Fibroblast of mammary gland (primary cell): ENCODE data around the gene KIF3C.
"Not testable (repeated sequence)": the region's sequence is repeated elsewhere in the genome, so short reads cannot be mapped to it uniquely, and the experiment has no call there.

ENCODE experiments used
- DNase-seq: peaks from one replicate; pipeline ENCODE4 v3.0.0-alpha.2; 2010; ENCODE audit warnings: low read depth
- H3K4me3 ChIP-seq: 2 replicates; pipeline ENCODE4 v1.5.1; 2011; ENCODE audit warnings: low read depth, mild to moderate bottlenecking, low read length, moderate library complexity; ENCODE audit not compliant: control insufficient read depth
- TF ChIP-seq, protein P1 (sequence below): conservative IDR thresholded peaks from 2 replicates; pipeline ENCODE4 v1.5.1; 2011; ENCODE audit warnings: low read depth, low read length, inconsistent platforms; ENCODE audit not compliant: control insufficient read depth, insufficient read depth

KIF3C gene

GRCh38 chr2:25903216-25903776 lies 79.0 kb downstream of the KIF3C start:
- no peak overlapping the region for H3K4me3 ChIP-seq
- no peak for DNase-seq
- TF ChIP-seq, protein P1, sequence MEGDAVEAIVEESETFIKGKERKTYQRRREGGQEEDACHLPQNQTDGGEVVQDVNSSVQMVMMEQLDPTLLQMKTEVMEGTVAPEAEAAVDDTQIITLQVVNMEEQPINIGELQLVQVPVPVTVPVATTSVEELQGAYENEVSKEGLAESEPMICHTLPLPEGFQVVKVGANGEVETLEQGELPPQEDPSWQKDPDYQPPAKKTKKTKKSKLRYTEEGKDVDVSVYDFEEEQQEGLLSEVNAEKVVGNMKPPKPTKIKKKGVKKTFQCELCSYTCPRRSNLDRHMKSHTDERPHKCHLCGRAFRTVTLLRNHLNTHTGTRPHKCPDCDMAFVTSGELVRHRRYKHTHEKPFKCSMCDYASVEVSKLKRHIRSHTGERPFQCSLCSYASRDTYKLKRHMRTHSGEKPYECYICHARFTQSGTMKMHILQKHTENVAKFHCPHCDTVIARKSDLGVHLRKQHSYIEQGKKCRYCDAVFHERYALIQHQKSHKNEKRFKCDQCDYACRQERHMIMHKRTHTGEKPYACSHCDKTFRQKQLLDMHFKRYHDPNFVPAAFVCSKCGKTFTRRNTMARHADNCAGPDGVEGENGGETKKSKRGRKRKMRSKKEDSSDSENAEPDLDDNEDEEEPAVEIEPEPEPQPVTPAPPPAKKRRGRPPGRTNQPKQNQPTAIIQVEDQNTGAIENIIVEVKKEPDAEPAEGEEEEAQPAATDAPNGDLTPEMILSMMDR, result no peak

DNA sequence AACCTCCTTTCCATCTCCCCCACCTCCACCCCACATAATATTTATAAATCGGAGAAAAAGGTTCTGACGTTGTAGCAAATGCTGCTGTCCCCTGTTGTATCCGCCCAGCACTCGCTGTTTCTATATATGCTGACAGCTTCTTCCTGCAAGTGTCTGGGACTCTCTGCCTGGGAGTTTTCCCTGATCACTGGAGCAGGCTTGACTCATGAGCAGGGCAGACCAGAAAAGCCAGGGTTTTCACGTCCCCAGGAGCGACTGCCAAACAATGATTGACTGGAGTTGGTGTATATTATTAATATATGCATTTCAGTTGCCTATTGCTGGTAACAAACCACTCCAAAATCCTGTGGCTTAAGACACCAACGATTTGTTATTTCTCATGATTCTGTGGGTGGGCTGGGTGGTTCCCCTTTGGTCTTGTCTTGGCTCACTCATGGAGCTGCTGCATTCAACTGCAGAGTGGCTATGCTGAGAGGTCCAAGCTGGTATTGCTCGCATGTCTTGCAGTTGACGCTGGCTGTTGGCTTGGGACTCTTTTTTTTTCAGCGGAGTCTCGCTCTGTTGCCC lies 82.8 kb downstream of the KIF3C start:
- TF ChIP-seq, protein P1, result no peak
- no peak for DNase-seq
- H3K4me3 ChIP-seq, result no peak overlapping the region

GRCh38 chr2:25897506-25897905 lies 84.8 kb downstream of the KIF3C start:
- TF ChIP-seq, protein P1, result no peak
- DNase-seq, result no peak

GRCh38 chr2:25896308-25896707 lies 86.0 kb downstream of the KIF3C start:
- not testable (repeated sequence) for H3K4me3 ChIP-seq, DNase-seq

More at GRCh38 chr2:25897506-25897905, 84.8 kb downstream of the KIF3C start:
- no peak overlapping the region for H3K4me3 ChIP-seq

- no peak overlapping the region for H3K4me3 ChIP-seq
- DNase-seq, result no peak
- TF ChIP-seq, protein P1, result no peak
Observed at GRCh38 chr2:25895610-25896009, 86.7 kb downstream of the KIF3C start.

GRCh38 chr2:25895018-25895417 lies 87.3 kb downstream of the KIF3C start:
- DNase-seq, result no peak
- TF ChIP-seq, protein P1, result no peak
- H3K4me3 ChIP-seq, result no peak overlapping the region

DNA sequence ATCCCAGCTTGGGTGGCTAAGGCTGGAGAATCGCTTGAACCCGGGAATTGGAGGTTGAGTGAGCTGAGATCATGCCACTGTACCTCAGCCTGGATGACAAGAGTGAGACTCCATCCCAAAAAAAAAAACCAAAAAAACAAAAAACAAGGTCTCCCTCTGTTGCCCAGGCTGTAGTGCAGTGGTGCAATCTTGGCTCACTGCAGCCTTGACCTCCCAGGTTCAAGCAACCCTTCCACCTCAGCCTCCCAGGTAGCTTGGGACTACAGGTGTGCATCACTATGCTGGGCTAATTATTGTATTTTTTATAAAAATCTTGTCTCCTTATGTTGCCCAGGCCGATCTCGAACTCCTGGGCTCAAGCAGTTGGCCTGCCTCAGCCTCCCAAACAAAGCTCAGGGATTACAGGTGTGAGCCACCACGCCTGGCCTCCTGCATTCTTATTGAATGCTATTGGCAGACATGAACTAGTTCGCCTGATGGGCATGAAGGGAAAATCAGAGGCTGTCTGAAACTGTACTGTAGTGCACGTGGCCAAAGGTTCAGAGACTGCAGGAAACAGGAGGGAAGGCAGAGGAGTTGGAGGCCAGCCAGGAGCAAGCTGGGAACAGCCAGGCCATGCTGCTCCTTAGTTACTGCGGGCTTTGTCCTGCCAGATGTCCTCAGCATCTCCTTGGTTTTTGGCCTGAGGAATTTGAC lies 88.0 kb downstream of the KIF3C start:
- TF ChIP-seq, protein P1, result no peak
- H3K4me3 ChIP-seq, result no peak overlapping the region
- peak; percentile 55 for DNase-seq
